KBM-7 (cell line): ENCODE measurements around the gene LGALS1.
"Not testable (repeated sequence)": the region's sequence is repeated elsewhere in the genome, so short reads cannot be mapped to it uniquely, and the experiment has no call there.

Experiments
- DNase-seq: peaks from one replicate; pipeline ENCODE4 v3.0.0-alpha.2; 2015
- in situ Hi-C: fragments of 300-500 bp; cut with MboI; formaldehyde crosslinking; loops from 2 replicates; pipeline ENCODE4 v1.14.3; 2020; ENCODE audit warnings: low sequenced_read_pairs, low pct_unique_long_range_greater_than_20kb, mixed read lengths

The LGALS1 gene

GRCh38 chr22:37710675-37711074 lies 35.2 kb downstream of the LGALS1 start:
- in situ Hi-C loops, result no loop called here
- no peak for DNase-seq

- DNase-seq, result no peak
- in situ Hi-C loops, result no loop called here
These were observed 36.1 kb downstream of the LGALS1 start for GRCh38 chr22:37711490-37711889.

DNA sequence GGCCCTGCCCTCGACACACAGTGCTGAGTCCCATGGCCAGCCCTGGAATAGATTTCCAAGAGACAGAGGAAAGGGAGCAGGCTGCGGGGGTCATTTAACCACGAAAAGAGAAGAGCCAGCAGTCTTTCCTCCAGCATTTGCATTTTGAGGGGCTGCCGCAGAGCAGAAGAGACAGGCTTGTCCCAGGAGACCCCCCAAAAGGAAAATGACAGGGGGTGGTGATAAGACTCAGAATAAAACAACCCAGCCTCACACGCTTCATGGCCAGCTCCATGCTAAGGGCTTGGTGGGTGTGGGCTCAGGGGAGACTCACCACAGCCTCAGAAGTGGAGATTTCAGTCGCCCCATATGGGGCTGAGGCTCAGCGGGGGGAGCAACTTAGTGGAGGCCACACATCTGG lies 38.3 kb downstream of the LGALS1 start:
- no peak for DNase-seq
- in situ Hi-C loops, result no loop called here

DNA sequence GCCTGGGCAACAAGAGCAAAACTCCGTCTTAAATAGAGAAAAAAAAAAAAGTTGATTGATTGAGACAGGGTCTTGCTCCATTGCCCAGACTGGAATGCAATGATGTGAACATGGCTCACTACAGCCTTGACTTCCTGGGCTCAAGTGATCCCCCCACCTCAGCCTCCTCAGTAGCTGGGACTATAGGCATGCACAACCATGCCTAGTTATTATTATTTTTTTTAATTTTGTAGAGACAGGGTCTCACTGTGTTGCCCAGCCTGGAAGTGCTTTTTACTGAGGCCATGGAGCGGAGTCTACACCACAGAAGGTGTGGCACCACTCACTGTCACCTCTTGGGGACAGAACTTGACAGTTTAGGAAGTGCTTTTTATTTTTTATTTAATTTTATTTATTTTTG lies 39.2 kb downstream of the LGALS1 start:
- in situ Hi-C loops, result no loop called here
- DNase-seq, result no peak

- DNase-seq, result no peak
- in situ Hi-C loops, result no loop called here
These were observed 40.3 kb downstream of the LGALS1 start for GRCh38 chr22:37715760-37716159.

DNA sequence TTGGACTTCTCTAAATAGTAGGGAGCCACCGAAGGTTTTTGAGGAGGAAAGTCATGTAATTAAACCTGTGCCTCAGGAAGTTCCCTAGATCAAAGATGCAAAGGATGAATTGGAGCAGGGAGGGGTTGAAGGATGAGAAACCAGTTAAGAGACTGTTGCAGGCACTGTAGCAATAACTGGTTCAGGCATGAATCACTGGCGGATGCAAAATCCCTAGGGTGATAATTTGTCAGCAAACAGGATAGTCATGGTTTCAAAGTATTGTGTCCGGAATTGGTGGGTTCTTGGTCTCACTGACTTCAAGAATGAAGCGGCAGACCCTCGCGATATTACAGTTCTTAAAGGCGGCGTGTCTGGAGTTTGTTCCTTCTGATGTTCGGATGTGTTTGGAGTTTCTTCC lies 41.3 kb downstream of the LGALS1 start:
- in situ Hi-C loops, result no loop called here
- DNase-seq, result no peak

- in situ Hi-C loops, DNase-seq: not testable (repeated sequence)
These were observed 41.8 kb downstream of the LGALS1 start for GRCh38 chr22:37717235-37717634.

- in situ Hi-C loops, DNase-seq: not testable (repeated sequence)
These were observed 42.4 kb downstream of the LGALS1 start for GRCh38 chr22:37717746-37718305.

DNA sequence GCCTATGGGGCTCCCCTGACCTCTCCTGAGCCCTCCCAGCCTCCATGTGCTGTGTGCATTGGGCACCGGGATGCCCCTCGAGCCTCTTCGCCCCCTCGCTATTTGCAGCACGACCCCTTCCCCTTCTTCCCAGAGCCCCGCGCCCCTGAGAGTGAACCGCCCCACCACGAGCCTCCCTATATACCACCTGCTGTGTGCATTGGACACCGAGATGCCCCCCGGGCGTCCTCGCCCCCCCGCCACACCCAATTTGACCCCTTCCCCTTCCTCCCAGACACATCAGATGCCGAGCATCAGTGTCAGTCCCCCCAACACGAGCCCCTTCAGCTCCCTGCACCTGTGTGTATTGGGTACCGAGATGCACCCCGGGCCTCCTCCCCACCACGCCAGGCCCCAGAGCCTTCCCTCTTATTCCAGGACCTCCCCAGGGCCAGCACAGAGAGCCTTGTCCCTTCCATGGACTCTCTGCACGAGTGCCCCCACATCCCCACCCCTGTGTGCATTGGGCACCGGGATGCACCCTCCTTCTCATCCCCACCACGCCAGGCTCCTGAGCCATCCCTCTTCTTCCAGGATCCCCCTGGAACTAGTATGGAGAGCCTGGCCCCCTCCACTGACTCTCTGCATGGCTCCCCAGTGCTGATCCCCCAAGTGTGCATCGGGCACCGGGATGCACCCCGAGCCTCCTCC lies 50.3 kb downstream of the LGALS1 start:
- in situ Hi-C loops, result no loop called here
- DNase-seq, result no peak

DNA sequence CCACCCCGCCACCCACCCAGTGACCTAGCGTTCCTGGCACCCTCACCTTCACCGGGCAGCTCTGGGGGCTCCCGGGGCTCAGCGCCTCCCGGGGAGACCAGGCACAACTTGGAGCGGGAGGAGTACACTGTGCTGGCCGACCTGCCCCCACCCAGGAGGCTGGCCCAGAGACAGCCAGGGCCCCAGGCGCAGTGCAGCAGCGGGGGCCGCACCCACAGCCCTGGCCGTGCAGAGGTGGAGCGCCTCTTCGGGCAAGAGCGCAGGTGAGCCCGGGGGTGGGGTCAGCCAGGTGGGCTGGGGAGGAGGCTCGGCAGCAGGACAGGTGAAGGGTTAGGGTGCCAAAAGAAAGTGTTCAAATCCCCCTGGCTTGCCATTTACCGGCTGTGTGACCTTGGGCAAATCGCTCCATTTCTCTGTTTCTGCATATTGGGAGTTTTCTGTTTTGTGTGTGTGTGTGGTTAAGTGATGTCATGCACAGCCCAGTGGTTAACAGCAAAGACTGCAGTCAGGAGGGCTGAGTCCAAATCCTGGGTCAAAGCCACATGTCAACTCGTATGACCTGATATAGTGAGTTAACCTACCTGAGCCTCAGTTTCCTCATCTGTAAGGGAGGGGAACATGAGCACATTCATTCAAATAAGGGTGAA lies 50.9 kb downstream of the LGALS1 start:
- in situ Hi-C loops, result no loop called here
- no peak for DNase-seq

DNA sequence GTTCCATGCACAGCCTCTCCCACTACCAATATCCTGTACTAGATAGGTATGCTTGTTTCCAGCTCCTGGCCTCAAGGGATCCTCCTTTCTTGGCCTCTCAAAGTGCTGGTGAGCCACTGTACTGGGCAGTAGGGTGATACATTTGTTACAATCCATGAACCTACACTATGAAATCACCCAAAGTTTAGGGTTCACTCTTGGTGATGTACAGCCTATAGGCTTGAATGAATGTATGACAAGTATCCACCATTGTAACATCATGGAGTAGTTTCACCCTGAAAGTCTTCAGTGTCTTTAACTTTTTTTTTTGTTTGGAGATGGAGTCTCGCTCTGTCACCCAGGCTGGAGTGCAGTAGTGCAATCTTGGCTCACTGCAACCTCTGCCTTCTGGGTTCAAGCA lies 53.2 kb downstream of the LGALS1 start:
- DNase-seq, result no peak
- in situ Hi-C loops, result no loop called here
